Activated CD4-positive, alpha-beta T cell treated with anti-CD3 and anti-CD28 coated beads for 24 hours (primary cell): ENCODE results near the gene QTRT2.

Experiments
- DNase-seq, 2 donors: peaks; one replicate each; pipeline ENCODE4 v3.0.0-alpha.2; 2020; ENCODE audit warnings: low read depth in 2 of 2

The QTRT2 gene

DNA sequence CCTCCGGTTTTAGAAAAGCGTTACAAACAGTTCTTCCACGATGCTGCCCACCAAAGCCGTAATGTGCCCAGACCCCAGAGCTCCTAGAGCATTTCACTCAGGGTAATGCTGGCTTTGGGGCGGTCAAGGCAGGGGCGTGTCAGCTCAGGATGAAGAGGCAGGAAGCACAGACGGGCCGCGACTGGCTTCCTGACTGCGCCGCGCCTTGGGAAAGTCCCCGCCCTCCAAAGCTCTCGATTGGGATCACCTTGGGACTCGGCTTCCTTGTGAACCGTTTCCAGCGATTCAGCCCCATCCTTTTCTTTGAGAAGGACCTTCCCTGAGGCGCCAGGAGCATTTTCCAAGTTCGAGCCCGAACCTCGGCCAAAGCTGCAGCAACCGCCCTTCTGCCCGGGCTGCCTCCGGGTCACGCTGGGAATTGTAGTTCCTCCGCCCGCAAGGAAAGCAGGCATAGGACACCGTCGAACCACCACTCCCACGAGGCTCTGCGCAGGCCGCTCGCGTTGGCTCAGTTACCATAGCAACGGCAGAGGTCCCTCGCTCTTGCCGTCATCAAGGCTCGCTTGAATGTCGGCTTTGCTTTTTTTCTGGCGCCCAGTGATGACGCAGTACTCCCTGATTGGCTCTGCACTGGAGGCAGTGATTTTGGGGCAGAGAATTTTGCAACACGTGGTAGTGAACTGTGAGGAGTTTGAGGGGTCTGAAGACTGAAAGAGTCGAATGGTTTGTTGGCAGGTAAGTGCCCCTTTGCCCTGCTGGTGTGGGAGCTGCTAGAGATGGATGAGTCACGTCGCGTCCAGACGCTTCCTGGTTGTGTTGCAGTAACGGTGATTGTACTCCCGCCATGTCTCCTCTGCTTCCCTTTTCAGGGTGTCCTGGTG is at the start of gene QTRT2, which contains the start of gene CCDC191:
QTRT2 (plus strand) TSS at position 608 of the 881 bp plus-strand sequence. CDS start 8,521 bp downstream, outside the sequence.
CCDC191 (minus strand) TSS at position 397 of the 881 bp plus-strand sequence; CDS start at position 337, 60 bp downstream.
- peak; percentile 94 to 95 for DNase-seq

DNA sequence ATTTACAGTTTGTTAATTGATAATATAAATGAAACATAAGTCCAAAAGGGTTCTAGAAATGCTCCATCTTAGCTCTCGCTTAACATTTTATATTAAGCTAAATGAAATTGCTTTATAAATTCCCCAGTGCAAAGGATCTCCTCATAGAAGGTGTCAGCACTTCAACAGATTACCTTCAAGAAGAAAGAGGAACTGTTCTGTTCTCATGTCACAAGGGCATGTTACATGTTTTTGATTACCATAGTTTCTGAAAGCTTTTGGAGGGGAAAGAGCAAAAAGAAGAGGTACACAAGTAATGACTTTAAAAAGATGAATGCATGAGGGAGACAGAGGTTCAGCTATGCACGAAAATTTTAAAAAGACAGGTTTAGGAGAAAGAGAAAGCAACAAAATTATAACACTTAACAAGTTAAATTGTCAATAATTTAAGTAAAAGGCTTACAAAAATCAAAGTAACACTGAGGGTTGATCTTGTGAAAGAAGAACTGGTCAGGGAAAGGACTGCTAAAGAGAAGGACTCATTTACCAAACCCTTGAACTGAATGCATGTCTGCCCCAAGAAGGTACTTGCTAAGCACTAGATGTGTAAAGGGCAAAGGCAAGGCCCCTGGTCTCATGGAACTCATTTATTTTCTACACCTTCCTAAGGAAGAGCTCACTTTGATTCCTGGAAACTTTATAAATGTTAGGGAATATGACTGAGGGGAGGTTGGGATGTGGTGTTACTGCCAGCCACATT is 45.3 kb upstream of the QTRT2 start:
- no peak for DNase-seq

DNA sequence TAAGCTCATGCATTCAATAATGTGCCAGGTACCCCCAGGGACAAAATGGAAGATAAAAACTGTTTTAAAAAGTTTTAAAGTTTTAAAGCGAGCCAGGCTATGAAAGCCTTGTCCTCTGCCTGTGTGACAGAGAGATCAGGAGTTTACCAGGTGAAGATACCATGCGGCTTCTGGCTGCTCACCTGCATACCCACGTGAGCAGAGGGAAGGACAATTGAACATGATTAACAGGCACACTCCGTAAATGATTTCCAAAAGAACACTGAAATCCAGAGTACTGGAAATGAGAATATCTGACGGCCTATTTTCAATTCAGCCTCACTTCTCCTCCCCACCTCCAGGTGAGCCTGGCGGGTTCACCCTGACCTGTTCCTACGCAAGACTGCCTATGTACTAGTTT is 42.3 kb upstream of the QTRT2 start:
- no peak for DNase-seq

DNA sequence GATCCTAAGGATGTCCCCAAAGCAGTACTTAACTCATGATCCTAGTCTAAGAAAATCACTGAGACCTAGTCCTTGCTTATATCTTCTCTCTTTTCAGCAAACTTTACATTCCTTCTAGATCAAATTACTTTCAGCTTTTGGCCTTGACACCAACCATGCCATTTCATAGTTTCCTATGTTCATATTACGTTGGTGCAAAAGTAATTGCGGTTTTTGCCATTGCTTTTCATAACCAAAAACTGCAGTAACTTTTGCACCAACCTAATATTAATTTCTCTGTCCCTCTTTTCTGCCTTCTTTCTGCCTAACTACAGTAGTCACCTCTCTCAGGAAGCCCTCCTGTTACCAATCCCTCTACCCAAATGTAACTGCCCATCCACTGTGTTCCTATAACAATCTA is 37.1 kb upstream of the QTRT2 start:
- DNase-seq, result no peak

DNA sequence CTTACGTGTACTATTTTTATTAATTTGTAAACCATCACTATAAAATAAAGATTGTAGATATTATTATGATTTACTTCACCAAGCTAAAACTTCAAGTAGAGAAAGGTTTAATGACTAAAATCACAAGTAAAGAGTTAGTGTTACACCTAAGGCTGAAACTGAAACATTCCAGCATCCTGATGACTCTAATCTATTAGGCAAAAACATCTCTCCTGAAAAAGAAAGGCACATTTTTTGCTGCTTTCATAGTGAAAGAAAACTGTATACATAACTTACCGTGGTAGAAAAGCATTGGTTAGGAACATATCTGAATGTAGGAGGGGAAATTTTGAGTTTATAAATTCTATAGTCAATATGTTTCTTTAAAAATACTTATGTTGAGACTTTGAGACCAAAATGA is 35.6 kb upstream of the QTRT2 start:
- DNase-seq, result no peak

DNA sequence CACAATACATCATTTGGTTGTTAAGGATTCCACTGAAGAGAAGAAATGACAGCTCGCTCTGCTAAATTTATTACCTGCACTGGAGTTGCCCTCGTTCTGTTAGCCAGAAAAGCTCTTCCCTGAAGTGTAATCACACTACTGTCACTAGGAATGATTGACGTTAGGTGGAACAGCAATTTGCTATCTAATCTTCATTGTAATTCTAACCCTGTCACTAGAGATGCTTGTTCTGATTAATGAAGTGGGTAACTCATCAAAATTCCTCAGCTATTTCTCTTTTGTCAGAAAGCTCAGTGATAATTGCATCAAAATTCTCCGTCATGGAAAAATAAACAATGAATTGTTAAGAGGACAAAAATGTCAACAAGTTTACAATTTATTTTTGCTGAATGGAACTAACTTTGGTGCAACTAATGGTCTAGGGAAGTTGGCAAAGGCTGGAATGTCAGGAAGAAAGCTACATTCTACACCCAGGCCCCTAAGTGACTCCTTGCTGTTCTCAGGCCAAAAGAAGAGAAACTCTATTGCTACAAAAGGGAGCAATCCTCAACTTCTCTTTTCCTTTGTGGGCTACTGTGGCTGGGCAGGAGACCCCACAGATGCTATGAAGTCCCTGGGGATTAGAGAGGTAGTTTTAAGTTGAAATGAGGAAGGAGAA is 34.3 kb upstream of the QTRT2 start:
- DNase-seq, result no peak

DNA sequence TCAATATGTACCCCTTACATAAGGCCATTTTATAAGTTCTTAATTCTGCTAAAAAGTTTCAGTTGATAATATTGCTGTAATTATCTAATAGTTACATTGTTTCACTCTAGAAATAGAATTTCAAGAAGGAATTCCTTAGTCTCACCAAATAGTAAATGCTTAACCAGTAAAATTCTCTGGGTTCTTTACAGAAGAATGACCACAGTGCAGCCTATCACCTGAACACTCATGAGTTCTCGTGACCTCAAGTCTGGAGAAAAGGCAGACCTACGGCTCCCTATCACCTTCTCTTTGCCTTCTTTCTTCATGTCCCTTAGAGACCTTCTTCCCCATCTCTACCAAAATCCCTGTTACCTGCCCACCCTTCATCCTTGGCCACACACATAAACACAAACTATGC is 31.1 kb upstream of the QTRT2 start:
- no peak for DNase-seq

DNA sequence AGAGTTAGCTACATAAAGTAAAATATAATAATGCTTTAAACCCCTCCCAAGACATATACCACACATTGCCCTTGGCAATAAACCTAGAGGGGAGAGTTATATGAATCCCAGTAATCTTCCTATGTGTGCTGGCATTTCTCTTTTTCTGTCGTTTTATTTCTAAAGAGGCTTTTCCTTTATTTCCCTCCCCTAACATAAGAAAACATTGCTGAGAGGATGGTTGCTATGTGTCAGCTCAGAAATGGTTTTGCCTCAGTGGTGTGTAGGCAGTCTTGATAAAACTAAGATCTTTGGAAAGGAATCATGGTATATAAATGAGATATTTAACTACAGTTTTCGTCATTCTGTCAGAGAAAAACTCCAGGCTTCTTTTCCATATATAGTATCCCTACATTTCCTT is 30.2 kb upstream of the QTRT2 start:
- no peak for DNase-seq

DNA sequence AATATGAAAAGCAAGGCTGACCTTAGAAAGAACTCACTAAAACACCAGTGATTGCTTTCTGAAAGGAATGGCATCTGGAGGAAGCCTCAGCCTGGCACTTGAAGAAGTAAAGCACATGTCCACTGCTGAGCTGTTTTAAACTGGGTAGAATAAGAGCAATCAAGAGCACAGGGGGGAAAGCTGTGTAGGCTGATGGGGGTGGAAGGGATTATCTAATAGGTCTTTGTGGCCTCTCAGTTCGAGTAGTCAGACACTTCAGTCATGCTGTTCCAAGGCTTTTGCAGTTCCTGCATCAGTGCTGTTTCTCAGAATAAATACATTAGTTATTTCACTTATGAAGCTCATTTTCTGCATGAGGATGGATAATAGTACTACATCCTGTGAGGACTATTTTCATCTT is 22.8 kb upstream of the QTRT2 start:
- no peak for DNase-seq

DNA sequence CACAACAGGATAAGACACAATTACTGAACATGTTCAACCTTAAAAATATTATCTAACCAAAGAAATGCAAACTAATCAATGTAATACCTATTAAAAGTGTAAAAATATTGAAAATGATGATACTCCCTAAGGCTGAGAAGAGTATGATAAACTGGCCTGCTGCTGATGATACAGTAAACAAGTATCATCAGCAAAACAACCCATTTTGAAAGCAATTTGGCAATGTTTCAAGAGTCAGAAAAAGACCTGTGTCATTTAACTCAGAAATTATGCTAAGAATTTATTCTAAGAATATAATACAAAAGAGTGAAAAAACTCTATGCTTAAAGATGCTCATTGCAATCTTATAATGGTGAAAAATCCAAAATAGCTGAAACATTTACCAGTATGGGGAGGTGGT is 22.3 kb upstream of the QTRT2 start:
- DNase-seq, result no peak

DNA sequence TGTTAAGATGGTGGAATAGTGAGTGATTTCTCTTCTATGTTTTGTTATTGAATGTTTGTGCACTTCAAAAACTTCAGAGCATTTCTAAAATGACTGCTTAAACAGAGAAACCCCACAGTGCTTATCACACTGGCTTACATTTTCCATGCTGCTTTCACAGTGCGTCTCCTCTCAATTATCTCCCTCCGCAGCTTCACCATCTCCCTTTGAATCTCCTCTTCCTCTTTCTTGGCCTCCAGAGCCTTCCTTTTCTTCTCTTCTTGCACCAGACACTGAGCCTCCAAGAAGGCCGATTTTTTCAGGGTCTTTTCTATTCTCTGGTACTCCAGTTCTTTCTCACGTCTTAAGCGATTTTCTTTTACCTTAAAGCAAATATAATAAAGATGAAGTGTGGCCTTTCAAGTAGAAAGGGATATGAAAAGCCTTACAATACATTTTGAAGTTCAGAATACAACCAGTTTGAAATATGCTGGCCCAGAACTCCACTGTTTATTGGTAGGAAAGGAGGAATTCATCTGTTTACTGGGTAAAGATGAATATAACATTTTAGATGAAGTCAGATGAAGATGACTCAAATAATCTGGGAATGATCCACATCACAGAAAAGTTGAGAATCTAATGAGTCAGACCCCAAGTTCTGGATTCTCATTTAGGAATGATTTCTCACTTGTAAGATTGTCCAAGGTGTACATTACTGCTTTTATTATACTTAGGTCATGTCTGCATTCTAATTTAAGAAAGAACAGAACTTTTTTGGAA is 21.6 kb upstream of the QTRT2 start:
- DNase-seq, result no peak

DNA sequence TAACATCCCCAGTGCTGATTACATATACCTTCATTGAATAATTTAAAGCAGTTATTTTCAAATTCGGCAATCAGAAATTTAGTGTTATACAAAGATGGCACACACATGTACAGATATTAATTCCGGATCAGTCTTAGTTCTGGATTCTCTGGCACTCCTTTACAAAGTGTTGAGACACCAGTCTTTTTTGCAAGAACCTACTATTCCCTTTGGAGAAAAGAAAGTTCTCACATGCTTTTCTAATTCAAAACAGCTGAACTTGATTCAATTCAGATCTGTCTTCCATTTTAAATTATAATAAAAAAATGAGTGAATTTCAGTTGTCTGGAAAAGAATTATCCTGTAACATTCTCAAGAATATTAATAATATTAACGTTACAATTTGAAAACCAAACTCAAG is 20.6 kb upstream of the QTRT2 start:
- DNase-seq, result no peak

DNA sequence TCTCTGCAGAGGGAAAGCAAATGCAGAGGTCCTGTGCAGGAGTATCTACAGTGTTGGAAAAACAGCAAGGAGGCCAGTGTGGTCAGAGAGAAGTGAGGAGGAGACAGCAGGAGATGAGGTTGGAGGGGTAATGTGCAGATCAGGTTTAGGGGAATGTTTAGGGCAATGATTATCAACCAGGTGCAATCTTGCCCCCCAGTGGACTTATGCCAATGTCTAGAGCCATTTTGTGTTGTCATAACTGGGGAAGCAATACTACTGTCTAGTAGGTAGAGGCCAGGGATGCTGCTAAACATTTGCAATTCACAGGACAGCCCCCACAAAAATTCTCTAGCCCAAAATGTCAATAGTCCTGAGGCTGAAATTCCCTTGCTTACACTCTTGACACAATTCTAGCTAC is 13.3 kb upstream of the QTRT2 start:
- no peak for DNase-seq

DNA sequence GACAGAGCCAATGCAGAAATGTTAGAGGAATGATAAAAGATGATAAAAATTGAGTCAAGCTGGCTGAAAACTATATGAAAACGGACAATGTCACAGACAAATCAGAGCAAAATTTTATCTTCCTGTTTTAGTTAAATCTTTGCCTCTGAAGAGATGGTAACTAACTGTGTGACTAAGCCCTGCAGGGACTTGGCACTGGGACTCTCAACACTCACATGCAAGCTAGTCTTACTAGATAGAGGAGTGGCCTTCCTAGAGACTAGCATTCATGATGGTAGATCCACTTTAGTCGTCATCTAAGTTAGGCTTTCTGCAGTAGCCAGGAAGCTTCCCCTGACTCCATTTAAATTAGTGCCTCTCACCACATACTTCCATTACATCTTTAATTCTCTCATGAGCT is 4.3 kb upstream of the QTRT2 start:
- no peak for DNase-seq

DNA sequence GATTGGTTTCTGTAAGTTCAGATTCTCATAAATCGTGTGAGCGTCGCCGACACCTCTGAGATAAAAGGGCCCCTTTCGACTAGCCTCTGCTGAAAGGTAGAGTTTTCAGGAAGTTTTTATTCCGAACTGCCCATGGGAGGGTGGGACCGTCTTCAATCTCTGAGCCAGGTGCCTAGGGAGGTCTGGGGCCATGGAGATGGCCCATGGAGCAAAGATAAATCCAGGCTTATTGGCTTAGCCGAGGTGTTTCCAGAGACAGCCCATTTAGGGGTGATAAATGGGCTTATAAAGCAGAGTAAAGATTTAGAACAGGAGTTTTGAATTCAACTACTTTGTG is 442 bp downstream of the QTRT2 start:
- peak in 1 of 2 donors; percentile 1 for DNase-seq

DNA sequence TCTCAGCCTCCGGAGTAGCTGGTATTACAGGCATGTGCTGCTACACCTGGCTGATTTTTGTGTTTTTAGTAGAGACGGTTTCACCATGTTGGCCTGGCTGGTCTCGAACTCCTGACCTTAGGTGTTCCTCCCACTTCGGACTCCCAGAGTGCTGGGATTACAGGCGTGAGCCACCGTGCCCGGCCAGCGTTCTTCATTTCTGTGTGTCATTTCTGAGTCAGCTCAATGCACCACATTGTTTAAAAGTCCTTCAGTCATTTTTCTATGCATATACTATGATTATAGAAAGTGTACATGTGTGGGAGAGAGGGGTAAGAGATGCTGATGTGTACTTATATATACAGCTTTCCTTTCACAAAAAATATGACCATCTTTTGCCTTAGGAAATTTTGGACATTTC is 2.1 kb downstream of the QTRT2 start:
- no peak for DNase-seq

DNA sequence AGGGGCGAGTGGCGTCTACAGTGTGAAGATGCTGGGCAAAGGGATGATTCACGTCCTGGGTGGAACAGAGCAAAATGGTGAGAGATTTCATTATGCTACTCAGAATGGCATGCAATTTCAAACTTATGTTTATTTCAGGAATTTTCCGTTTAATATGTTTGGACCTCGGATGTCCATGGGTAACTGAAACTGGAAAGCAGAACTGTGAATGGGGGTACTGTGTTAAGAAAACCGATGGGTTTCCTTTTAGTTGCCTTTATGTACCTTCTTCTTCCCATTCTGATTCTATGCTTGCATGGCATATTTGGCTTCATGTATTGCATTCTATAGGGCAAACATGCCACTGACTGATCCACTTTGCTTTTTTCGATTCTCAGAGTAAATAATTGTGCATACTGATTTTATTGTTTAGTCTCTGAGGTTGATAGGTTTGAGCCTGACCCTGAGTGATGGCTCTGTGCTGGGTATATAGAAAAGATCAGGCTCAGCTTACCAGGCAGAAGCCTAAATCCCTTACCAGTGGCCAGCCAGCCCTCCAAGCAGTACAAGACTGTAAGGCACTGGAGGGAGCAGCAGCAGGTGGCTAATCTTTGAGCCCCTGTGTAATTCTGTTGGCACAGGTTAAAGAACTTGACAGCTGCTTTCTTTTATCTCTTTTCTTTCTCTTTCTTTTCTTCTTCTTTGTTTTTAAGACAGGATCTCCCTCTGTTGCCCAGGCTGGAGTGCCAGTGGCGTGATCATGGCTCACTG is 4.5 kb downstream of the QTRT2 start:
- DNase-seq, result no peak

DNA sequence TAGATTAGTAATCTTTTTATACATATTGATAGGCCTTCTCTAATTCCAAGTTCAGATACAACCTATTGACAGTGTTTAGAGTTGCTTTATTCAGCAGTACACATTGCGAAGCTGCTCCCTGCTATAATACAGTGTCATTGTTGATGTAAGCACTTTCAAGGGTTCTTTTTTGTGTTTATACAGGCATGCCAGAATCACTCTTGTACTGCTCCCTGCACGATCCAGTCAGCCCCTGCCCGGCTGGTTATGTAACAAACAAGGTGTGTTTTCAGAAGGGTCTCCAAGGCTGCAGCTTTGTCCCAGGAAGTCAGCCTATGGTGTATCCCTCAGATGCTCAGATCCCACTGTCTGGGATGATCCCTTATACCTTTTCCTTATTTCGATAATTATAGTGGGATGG is 11.3 kb downstream of the QTRT2 start:
- DNase-seq, result no peak

DNA sequence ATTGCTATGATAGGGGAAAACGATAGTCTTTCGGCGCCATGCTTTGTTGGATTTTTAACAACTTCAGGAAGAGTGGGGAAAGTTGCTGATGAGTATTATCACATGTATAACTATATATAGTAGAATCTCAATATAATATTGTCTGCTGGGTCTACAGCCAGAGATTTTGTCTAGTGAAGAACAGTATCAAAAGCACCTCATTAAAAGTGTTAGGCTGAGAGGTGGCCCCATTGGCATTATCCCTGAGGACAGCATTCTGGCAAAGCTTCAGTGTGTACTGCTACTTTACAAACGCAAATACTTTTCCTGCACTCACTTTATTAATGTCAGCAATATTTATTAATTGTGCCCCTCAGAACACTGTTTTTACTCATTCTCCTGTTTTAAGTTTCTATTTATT is 11.8 kb downstream of the QTRT2 start:
- no peak for DNase-seq

DNA sequence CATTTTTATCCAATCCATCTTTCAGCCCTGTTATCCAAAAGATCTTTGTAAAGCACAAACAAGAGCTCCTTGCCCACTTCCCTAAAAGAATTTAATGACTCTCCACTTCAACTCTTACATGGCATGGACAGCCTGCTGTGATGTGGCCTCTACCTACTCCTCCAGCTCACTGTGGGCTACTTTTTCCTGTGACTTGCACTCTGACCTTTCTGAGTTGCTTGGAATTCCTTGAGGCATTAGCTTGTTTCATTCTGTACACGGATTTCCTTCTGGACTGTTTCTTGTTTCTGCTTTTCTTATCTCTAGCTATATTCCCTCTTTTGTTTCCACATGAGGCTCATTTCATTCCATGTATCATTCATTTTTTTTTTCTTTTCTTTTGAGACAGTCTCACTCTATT is 15.2 kb downstream of the QTRT2 start:
- DNase-seq, result no peak

DNA sequence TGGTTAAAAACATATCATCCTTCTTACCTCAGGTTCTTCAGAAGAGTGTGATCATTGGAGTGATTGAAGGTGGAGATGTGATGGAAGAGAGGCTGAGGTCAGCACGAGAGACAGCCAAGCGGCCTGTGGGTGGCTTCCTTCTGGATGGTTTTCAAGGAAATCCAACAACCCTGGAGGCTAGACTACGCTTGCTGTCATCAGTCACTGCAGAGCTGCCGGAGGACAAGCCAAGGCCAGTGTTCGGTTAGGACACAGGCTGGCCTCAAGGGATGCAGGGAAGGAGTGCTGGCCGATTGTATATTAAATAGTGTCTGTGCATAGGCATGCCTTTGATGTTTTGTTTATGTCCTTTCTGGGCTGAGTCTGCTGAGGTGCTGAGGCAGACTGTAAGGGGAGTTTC is 20.2 kb downstream of the QTRT2 start:
- no peak for DNase-seq
